Parathyroid adenoma (tissue), 2 donors: Measurements from ENCODE around the gene NBEAL2.
A peak's percentile ranks its signal among the peaks of the same experiment; 100 is the strongest.

Experiments
- H2AFZ ChIP-seq: fragments of 300-600 bp; sonication (generic); one replicate; pipeline ENCODE4 v1.7.0; 2017; ENCODE audit warnings: antibody characterized with exemption, mild to moderate bottlenecking
- H3K27ac ChIP-seq: fragments of 300-600 bp; sonication (generic); one replicate; pipeline ENCODE4 v1.7.0; 2017
- H3K27me3 ChIP-seq: fragments of 300-600 bp; sonication (generic); one replicate; pipeline ENCODE4 v1.7.0; 2017; ENCODE audit warnings: low read length; ENCODE audit not compliant: control insufficient read depth, insufficient read depth
- H3K36me3 ChIP-seq: fragments of 300-600 bp; sonication (generic); one replicate; pipeline ENCODE4 v1.7.0; 2017; ENCODE audit warnings: low read length; ENCODE audit not compliant: control insufficient read depth, insufficient read depth
- H3K4me1 ChIP-seq: fragments of 300-600 bp; sonication (generic); one replicate; pipeline ENCODE4 v1.7.0; 2017; ENCODE audit warnings: control low read depth
- H3K4me2 ChIP-seq: fragments of 300-600 bp; sonication (generic); one replicate; pipeline ENCODE4 v1.7.0; 2017; ENCODE audit warnings: low read length
- H3K4me3 ChIP-seq: fragments of 300-600 bp; sonication (generic); one replicate; pipeline ENCODE4 v1.7.0; 2017; ENCODE audit warnings: low read depth, low read length
- H3K79me2 ChIP-seq: fragments of 300-600 bp; sonication (generic); one replicate; pipeline ENCODE4 v1.7.0; 2017; ENCODE audit warnings: control low read depth
- H3K9ac ChIP-seq: fragments of 300-600 bp; sonication (generic); one replicate; pipeline ENCODE4 v1.7.0; 2017; ENCODE audit warnings: mild to moderate bottlenecking
- H3K9me3 ChIP-seq: fragments of 300-600 bp; sonication (generic); one replicate; pipeline ENCODE4 v1.7.0; 2017; ENCODE audit warnings: low read length; ENCODE audit not compliant: control insufficient read depth
- CTCF ChIP-seq: fragments of 300-600 bp; sonication (generic); IDR thresholded peaks from one replicate; pipeline ENCODE4 v1.7.0; 2017; ENCODE audit warnings: antibody characterized with exemption, mild to moderate bottlenecking
- donor health status: primary hyperparathyroidism.

NBEAL2 gene

GRCh38 chr3:46932455-46933225 lies 46.8 kb upstream of the NBEAL2 start:
- no peaks in the 10 kb centered on the region for H3K9me3 ChIP-seq
- no peaks in the 10 kb centered on the region for H3K27me3 ChIP-seq
- peak overlapping the region; percentile 61 for H3K27ac ChIP-seq
- no peak for TF ChIP-seq CTCF
- no peaks in the 10 kb centered on the region for H3K36me3 ChIP-seq
- H2AFZ ChIP-seq = no peak overlapping the region
- no peak overlapping the region for H3K4me3 ChIP-seq
- H3K4me1 ChIP-seq = peaks cover 61% of the 10 kb centered on the region
- peaks cover 54% of the 10 kb centered on the region for H3K79me2 ChIP-seq
- no peak overlapping the region for H3K9ac ChIP-seq
- H3K4me2 ChIP-seq = no peak overlapping the region

GRCh38 chr3:46933261-46933660 lies 46.2 kb upstream of the NBEAL2 start:
- peaks cover 65% of the 10 kb centered on the region for H3K4me1 ChIP-seq
- H2AFZ ChIP-seq = no peak overlapping the region
- H3K9ac ChIP-seq = no peak overlapping the region
- H3K4me3 ChIP-seq = no peak overlapping the region
- peaks cover 48% of the 10 kb centered on the region for H3K79me2 ChIP-seq
- no peak for TF ChIP-seq CTCF
- H3K27ac ChIP-seq = no peak overlapping the region
- no peaks in the 10 kb centered on the region for H3K27me3 ChIP-seq
- no peaks in the 10 kb centered on the region for H3K9me3 ChIP-seq
- no peaks in the 10 kb centered on the region for H3K36me3 ChIP-seq
- H3K4me2 ChIP-seq = no peak overlapping the region

GRCh38 chr3:46934072-46934471 lies 45.4 kb upstream of the NBEAL2 start:
- peak overlapping the region; percentile 81 for H3K27ac ChIP-seq

GRCh38 chr3:46934498-46935167 lies 44.8 kb upstream of the NBEAL2 start:
- H3K27me3 ChIP-seq = no peaks in the 10 kb centered on the region
- no peaks in the 10 kb centered on the region for H3K9me3 ChIP-seq
- H3K4me3 ChIP-seq = no peak overlapping the region
- TF ChIP-seq CTCF = no peak
- H2AFZ ChIP-seq = no peak overlapping the region
- no peak overlapping the region for H3K4me2 ChIP-seq
- peaks cover 72% of the 10 kb centered on the region for H3K4me1 ChIP-seq
- H3K79me2 ChIP-seq = peaks cover 40% of the 10 kb centered on the region
- no peak overlapping the region for H3K9ac ChIP-seq
- no peaks in the 10 kb centered on the region for H3K36me3 ChIP-seq
- H3K27ac ChIP-seq = peak overlapping the region; percentile 81

More at GRCh38 chr3:46934072-46934471, 45.4 kb upstream of the NBEAL2 start:
- Histone ChIP-seq H3K36me3 (no peaks in the 10 kb centered on the region), H3K9ac (no peak overlapping the region), H3K27me3 (no peaks in the 10 kb centered on the region), H3K4me2 (no peak overlapping the region), H3K4me3 (no peak overlapping the region), H2AFZ (no peak overlapping the region), H3K79me2 (peaks cover 43% of the 10 kb centered on the region), H3K4me1 (peaks cover 72% of the 10 kb centered on the region), H3K9me3 (no peaks in the 10 kb centered on the region)
- TF ChIP-seq CTCF = no peak
